Activated B cell treated with CpG ODN at 0.5 μM for 24 hours (primary cell): ENCODE results near the gene WASL. TPM values are rescaled to one million over a fixed set of nuclear protein-coding genes. Genes with fewer than 3 reads are reported as not detected.

Source experiments
- ATAC-seq: fragments of 200-7000 bp; cut with Tn5 transposase; one replicate; pipeline ENCODE4 v1.10.0; 2021; ENCODE audit warnings: low read depth, mild to moderate bottlenecking, moderate library complexity
- CTCF ChIA-PET: fragments of 350-600 bp; sonication (Branson Sonifier 250); formaldehyde crosslinking; loops from one replicate; lab custom pipeline; 2021; ENCODE audit warnings: antibody characterized with exemption; lab: Charles Lee
- POLR2A ChIA-PET: fragments of 350-600 bp; sonication (Branson Sonifier 250); formaldehyde crosslinking; loops from one replicate; lab custom pipeline; 2021; ENCODE audit warnings: antibody characterized with exemption; lab: Charles Lee
- DNase-seq: peaks from one replicate; pipeline ENCODE4 v3.0.0; 2022
- H3K27ac Mint-ChIP-seq: one replicate; pipeline ENCODE4 v1.8.0; 2020; ENCODE audit warnings: mixed read lengths
- H3K27me3 Mint-ChIP-seq: one replicate; pipeline ENCODE4 v1.8.0; 2021; ENCODE audit warnings: mixed read lengths
- H3K36me3 Mint-ChIP-seq: one replicate; pipeline ENCODE4 v1.8.0; 2021; ENCODE audit warnings: low read depth, mixed read lengths
- H3K4me1 Mint-ChIP-seq: one replicate; pipeline ENCODE4 v1.8.0; 2021; ENCODE audit warnings: mixed read lengths
- H3K4me3 Mint-ChIP-seq: one replicate; pipeline ENCODE4 v1.8.0; 2020; ENCODE audit warnings: mild to moderate bottlenecking, mixed read lengths
- H3K9me3 Mint-ChIP-seq: one replicate; pipeline ENCODE4 v1.8.0; 2020; ENCODE audit warnings: mixed read lengths
- intact Hi-C: fragments of 100-400 bp; cut with micrococcal nuclease; formaldehyde crosslinking; loops from one replicate; pipeline ENCODE4 v1.15.1; 2024
- total RNA-seq: library from RNA; stranded (reverse); gene quantifications from 2 replicates; pipeline ENCODE4 v1.2.3, GENCODE V29; 2022
- TF ChIP-seq, protein P1 (sequence below): fragments of 200-600 bp; IDR thresholded peaks from one replicate; pipeline ENCODE4 v1.8.0; 2022; ENCODE audit warnings: antibody characterized with exemption, mild to moderate bottlenecking

Gene WASL
- total RNA-seq, 1 donor from 2014 or later, result 6.9 TPM

GRCh38 chr7:123750389-123751230 lies 1.8 kb upstream of the WASL start:
- Mint-ChIP-seq H3K27me3 (no peaks in the 10 kb centered on the region), H3K27ac (no peak overlapping the region), H3K36me3 (peaks cover 4% of the 10 kb centered on the region), H3K9me3 (no peaks in the 10 kb centered on the region), H3K4me1 (peaks cover 42% of the 10 kb centered on the region), H3K4me3 (no peak overlapping the region)
- no peak for DNase-seq
- TF ChIP-seq, protein P1, sequence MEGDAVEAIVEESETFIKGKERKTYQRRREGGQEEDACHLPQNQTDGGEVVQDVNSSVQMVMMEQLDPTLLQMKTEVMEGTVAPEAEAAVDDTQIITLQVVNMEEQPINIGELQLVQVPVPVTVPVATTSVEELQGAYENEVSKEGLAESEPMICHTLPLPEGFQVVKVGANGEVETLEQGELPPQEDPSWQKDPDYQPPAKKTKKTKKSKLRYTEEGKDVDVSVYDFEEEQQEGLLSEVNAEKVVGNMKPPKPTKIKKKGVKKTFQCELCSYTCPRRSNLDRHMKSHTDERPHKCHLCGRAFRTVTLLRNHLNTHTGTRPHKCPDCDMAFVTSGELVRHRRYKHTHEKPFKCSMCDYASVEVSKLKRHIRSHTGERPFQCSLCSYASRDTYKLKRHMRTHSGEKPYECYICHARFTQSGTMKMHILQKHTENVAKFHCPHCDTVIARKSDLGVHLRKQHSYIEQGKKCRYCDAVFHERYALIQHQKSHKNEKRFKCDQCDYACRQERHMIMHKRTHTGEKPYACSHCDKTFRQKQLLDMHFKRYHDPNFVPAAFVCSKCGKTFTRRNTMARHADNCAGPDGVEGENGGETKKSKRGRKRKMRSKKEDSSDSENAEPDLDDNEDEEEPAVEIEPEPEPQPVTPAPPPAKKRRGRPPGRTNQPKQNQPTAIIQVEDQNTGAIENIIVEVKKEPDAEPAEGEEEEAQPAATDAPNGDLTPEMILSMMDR, result no peak
- POLR2A ChIA-PET, result interaction anchor here (0.7 kb wide), 1 partner anchor 16 kb away, joined by 5 read pairs; no protein-coding TSS in a partner anchor
- no peak for ATAC-seq
- CTCF ChIA-PET, result no interaction called here
- intact Hi-C loops, result no loop called here

GRCh38 chr7:123749537-123749857 lies 694 bp upstream of the WASL start:
- Mint-ChIP-seq H3K27ac (peak overlapping the region; percentile 93), H3K27me3 (no peaks in the 10 kb centered on the region), H3K36me3 (peaks cover 4% of the 10 kb centered on the region), H3K4me3 (peak overlapping the region; percentile 93), H3K9me3 (no peaks in the 10 kb centered on the region), H3K4me1 (peaks cover 52% of the 10 kb centered on the region)
- ChIA-PET CTCF (interaction anchor here (2.0 kb wide), 1 partner anchor 48 kb away, joined by 5 read pairs; no protein-coding TSS in a partner anchor), POLR2A (interaction anchor here (0.9 to 1.8 kb wide), 2 partner anchors 21 to 192 kb away, joined by 5 to 28 read pairs; partner anchors contain the start of gene NDUFA5)
- TF ChIP-seq, protein P1, result no peak
- DNase-seq, result no peak
- intact Hi-C loops, result loop anchor here (1.0 to 2.0 kb wide), 4 partner anchors 49 to 1180 kb away; partner anchors contain the start of genes IQUB, NDUFA5 and POT1
- no peak for ATAC-seq

GRCh38 chr7:123748171-123748733 lies 551 bp downstream of the WASL start:
- DNase-seq (no peak), ATAC-seq (peak; percentile 14)
- Mint-ChIP-seq H3K36me3 (peaks cover 4% of the 10 kb centered on the region), H3K4me1 (peaks cover 60% of the 10 kb centered on the region), H3K27me3 (no peaks in the 10 kb centered on the region), H3K27ac (peak overlapping the region; percentile 81), H3K4me3 (peak overlapping the region; percentile 93), H3K9me3 (no peaks in the 10 kb centered on the region)
- TF ChIP-seq, protein P1, result no peak
- ChIA-PET CTCF (interaction anchor here (1.0 to 2.0 kb wide), 2 partner anchors 21 to 47 kb away, joined by 3 to 5 read pairs; no protein-coding TSS in a partner anchor), POLR2A (interaction anchor here (0.7 to 1.8 kb wide), 6 partner anchors 25 to 1181 kb away, joined by 3 to 28 read pairs (median 3); partner anchors contain the start of genes IQUB, NDUFA5 and POT1)
- intact Hi-C loops, result loop anchor here (2.0 kb wide), 1 partner anchor 47 kb away; no protein-coding TSS in a partner anchor

DNA sequence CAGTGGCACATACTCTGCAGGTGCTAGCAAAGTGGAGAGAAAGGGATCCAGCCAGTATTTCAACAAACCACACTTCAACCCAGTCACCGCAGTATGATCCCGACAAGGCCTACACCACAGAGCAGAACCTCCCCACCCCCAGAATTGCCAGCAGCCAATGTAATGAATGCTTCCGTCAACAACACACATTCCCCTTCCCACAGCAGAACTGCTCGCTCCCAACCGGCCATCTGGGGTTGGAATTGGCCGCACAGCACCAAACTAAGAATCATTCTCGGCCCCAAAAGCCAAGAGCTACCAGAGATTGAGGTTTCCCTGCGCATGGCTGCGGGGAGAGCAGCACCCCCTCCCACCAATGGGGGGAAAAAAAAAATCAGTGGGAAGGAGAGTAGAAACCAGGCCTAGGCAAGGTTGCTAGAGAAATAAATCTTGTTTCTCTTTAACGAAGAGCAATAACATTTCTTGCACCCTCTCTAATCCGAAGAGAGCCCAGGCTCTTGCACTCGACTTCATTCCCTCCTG lies 1.1 kb downstream of the WASL start:
- intact Hi-C loops, result loop anchor here (2.0 kb wide), 1 partner anchor 47 kb away; no protein-coding TSS in a partner anchor
- ATAC-seq (no peak), DNase-seq (no peak)
- Mint-ChIP-seq H3K4me3 (peak overlapping the region; percentile 93), H3K9me3 (no peaks in the 10 kb centered on the region), H3K27me3 (no peaks in the 10 kb centered on the region), H3K4me1 (peaks cover 63% of the 10 kb centered on the region), H3K36me3 (peaks cover 4% of the 10 kb centered on the region), H3K27ac (peak overlapping the region; percentile 81)
- TF ChIP-seq, protein P1, result no peak
- POLR2A ChIA-PET, result interaction anchor here (1.2 to 1.4 kb wide), 2 partner anchors 77 to 213 kb away, joined by 3 read pairs; partner anchors contain the start of gene IQUB
- CTCF ChIA-PET, result interaction anchor here (1.0 to 2.0 kb wide), 2 partner anchors 20 to 46 kb away, joined by 3 to 5 read pairs; no protein-coding TSS in a partner anchor
